Chondrocyte (in vitro differentiated cells): ENCODE data around the gene MRPL40. TPM values are rescaled to one million over a fixed set of nuclear protein-coding genes. Genes with fewer than 3 reads are reported as not detected.

ENCODE experiments used
- total RNA-seq: library from RNA; stranded (reverse); gene quantifications from 3 replicates; pipeline ENCODE4 v1.2.1, GENCODE V29; 2021

The MRPL40 gene
- total RNA-seq, 1 donor from 2014 or later, result 21.8 TPM

Other genes with a start within 250 kb of the MRPL40 start
- gene CLTCL1, start 140.8 kb upstream of the MRPL40 start, total RNA-seq, result 22.5 to 28.3 TPM (median 24.2 TPM) in 3 replicates
- 27.1 to 31.8 TPM (median 30.3 TPM) in 3 replicates for gene HIRA, start 812 bp upstream of the MRPL40 start, total RNA-seq
- 18.4 to 25.7 TPM (median 19.5 TPM) in 3 replicates for gene C22orf39, start 15.2 kb downstream of the MRPL40 start, total RNA-seq
- gene UFD1, start 46.6 kb downstream of the MRPL40 start, total RNA-seq, result 75.8 to 81.2 TPM (median 76.2 TPM) in 3 replicates
- 2.2 to 13.3 TPM (median 2.9 TPM) in 3 replicates for gene CDC45, start 47.4 kb downstream of the MRPL40 start, total RNA-seq
- gene CLDN5, start 91.9 kb downstream of the MRPL40 start, total RNA-seq, result not detected in 3 replicates